ENCODE measurements around the gene CLDND2.

Gene CLDND2

DNA sequence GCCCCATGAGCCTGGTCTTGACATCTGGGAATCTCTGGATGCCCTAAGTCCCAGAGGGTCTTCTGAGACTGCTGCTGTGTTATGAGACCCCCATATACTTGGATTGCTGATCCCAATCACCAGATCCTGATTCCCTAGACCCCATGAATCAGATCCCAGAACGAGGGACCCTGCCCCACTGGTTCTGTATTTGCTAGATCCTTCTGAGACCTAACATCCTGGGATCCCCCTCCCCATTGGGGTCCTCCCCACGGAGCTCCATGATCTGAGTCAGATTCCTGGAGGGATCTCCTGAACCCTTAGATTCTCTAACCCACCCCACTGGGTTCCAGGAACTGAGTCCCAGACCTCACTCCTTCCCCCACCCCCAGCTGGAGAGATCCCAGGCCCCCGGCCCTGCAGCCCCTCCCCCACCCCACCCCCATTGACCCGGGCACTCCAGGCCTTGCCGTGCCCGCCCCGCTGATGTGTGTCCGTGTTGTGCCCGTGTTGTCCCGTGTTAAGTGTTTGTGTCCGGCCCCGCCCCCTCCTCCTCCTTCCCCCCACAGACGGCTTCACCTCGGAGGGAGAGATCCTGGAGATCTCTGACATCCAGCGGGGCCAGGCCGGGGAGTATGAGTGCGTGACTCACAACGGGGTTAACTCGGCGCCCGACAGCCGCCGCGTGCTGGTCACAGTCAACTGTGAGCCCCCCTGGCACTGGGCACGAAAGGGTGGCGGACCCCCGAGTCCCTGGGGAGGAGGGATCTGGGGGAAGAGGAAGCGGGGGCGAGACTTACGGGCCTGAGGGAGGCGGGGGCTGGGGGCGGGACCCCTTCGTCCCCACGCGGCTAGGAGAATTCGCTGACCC is 42.4 kb downstream of the CLDND2 start:
- H3K4me3 ChIP-seq (ENCODE audit: low read length), result no peak overlapping the region
- no peak for DNase-seq (ENCODE audit: low read depth)
- TF ChIP-seq, protein P1, sequence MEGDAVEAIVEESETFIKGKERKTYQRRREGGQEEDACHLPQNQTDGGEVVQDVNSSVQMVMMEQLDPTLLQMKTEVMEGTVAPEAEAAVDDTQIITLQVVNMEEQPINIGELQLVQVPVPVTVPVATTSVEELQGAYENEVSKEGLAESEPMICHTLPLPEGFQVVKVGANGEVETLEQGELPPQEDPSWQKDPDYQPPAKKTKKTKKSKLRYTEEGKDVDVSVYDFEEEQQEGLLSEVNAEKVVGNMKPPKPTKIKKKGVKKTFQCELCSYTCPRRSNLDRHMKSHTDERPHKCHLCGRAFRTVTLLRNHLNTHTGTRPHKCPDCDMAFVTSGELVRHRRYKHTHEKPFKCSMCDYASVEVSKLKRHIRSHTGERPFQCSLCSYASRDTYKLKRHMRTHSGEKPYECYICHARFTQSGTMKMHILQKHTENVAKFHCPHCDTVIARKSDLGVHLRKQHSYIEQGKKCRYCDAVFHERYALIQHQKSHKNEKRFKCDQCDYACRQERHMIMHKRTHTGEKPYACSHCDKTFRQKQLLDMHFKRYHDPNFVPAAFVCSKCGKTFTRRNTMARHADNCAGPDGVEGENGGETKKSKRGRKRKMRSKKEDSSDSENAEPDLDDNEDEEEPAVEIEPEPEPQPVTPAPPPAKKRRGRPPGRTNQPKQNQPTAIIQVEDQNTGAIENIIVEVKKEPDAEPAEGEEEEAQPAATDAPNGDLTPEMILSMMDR (conservative IDR thresholded peaks at IDR 0.05; ENCODE audit: low read length), result no peak

DNA sequence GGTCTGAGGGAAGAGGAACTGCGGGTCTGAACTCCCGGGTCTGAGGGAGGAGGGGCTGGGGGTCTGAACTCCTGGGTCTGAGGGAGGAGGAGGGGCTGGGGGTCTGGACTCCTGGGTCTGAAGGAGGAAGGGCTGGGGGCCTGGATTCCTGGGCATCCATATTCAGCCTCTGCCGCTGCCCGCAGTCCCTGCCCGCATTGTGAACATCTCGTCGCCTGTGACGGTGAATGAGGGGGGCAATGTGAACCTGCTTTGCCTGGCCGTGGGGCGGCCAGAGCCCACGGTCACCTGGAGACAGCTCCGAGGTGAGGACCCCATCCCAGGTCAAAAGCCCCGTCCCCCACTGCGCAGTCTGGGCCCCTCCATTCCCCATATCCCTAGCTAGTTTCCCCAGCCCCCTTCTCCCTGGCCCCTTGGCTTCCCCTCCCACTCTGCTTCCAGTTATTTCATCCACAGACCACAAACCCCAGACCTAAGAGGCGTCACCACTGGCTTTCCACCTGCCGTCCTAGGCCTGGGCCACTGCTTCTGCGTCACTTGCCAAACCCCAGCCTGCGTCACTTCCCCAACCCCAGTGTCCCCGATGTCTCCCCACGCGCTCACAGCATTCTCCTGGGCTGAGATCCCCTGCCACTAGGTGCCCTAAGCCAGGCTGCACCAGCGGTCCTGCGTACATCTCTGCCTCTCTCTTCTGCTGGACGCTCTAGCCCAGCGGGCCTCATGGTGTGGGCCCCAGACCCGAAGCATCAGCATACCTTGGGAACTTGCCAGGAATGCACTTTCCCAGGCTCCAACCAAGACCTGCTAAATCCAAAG is 43.4 kb downstream of the CLDND2 start:
- DNase-seq (ENCODE audit: low read depth), result no peak
- no peak overlapping the region for H3K4me3 ChIP-seq (ENCODE audit: low read length)
- TF ChIP-seq, protein P1 (conservative IDR thresholded peaks at IDR 0.05; ENCODE audit: low read length), result no peak

DNA sequence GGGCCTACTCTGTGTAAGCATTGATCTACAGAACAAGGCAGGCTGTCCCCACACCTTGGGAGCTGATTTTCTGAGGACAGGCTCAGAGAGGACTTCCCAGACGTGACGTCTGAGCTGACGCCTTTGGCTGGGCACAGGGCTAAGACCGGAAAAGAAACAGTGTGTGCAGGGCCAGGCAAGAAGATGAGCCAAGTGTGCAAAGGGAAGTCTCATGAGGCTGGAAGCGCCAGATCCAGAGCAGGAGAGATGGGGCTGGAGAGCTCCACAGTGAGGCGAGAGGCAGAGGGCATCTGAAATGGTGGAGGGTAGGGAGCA is 44.7 kb downstream of the CLDND2 start:
- no peak overlapping the region for H3K4me3 ChIP-seq (ENCODE audit: low read length)
- DNase-seq (ENCODE audit: low read depth), result no peak
- TF ChIP-seq, protein P1 (conservative IDR thresholded peaks at IDR 0.05; ENCODE audit: low read length), result no peak

DNA sequence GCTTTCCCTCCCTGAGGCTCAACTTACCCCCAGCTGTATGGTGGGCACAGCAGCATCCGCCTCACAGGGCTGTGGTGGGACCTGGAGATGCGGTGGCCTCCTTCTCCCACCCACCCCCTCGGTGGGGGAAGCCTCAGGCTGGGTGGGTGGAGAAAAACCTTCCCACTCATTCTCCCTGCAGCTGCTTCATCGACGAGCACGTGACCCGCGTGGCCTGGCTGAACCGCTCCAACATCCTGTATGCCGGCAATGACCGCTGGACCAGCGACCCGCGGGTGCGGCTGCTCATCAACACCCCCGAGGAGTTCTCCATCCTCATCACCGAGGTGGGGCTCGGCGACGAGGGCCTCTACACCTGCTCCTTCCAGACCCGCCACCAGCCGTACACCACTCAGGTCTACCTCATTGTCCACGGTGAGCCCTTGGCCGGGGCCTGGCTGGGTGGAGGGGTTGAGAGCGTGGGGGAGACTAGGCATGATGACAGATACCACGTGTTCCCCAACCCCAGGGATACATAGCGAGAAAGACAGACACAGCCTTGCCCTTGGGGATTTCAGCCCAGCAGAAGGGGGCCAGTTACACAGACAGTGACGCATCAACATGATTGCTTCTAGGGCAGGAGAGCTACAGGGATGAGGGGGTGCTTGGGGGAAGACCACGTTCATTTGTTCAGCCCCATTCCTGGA is 45.2 kb downstream of the CLDND2 start:
- TF ChIP-seq, protein P1 (conservative IDR thresholded peaks at IDR 0.05; ENCODE audit: low read length), result no peak
- no peak for DNase-seq (ENCODE audit: low read depth)
- H3K4me3 ChIP-seq (ENCODE audit: low read length), result no peak overlapping the region

DNA sequence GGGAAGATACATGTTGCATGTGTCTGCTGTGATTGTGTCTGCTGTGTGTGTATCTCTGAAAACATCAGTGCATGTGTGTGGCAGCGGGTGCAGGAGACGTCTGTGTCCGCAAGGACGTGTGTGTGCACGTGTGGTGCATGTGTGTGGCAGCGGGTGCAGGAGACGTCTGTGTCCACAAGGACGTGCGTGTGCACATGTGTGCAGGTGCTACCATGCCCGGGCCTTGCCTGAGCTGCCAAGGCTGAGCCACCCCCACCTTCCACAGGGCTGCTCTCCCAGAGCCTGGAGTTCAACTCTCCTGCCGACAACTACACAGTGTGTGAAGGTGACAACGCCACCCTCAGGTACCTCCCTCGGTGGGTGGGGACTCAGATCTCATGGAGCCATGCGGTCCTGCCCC is 47.0 kb downstream of the CLDND2 start:
- TF ChIP-seq, protein P1 (conservative IDR thresholded peaks at IDR 0.05; ENCODE audit: low read length), result no peak
- no peak overlapping the region for H3K4me3 ChIP-seq (ENCODE audit: low read length)
- DNase-seq (ENCODE audit: low read depth), result no peak

DNA sequence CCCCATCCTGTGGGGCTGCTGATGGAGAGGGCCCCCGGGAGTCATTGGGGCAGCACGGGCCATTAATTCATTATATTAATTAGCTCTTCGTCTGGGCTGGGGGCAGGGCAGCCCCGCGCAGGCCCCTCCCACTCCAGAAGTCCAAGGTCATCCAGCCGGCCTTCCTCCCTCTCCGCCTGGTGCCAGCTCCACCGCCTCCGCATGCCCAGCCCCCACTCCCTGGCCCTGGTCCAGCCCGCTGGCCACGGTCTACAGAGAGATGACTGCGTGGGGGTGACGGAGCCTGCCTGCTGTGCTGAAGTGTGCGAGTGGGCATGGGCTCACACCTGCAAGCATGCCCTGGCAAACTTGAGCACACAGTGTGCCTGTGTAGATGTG is 48.5 kb downstream of the CLDND2 start:
- no peak overlapping the region for H3K4me3 ChIP-seq (ENCODE audit: low read length)
- TF ChIP-seq, protein P1 (conservative IDR thresholded peaks at IDR 0.05; ENCODE audit: low read length), result no peak
- no peak for DNase-seq (ENCODE audit: low read depth)

Data from AG10803 (cell line).